ENCODE measurements around the gene OSTM1.

OSTM1 gene

GRCh38 chr6:108074359-108075144 is at the start of gene OSTM1:
TSS of gene OSTM1 (minus strand) at chr6:108074741. CDS start at chr6:108074651, 90 bp downstream.
- peak; percentile 100 for DNase-seq (ENCODE audit: low spot score)

- peak; percentile 36 for DNase-seq (ENCODE audit: low spot score)
These were observed 49.4 kb upstream of the OSTM1 start for GRCh38 chr6:108123946-108124345.

- DNase-seq (ENCODE audit: low spot score): no peak
These were observed 49.0 kb upstream of the OSTM1 start for GRCh38 chr6:108123481-108123929.

GRCh38 chr6:108121612-108122011 is 47.1 kb upstream of the OSTM1 start:
- no peak for DNase-seq (ENCODE audit: low spot score)

- DNase-seq (ENCODE audit: low spot score): no peak
These were observed 45.8 kb upstream of the OSTM1 start for GRCh38 chr6:108120311-108120710.

GRCh38 chr6:108119769-108120141 is 45.2 kb upstream of the OSTM1 start:
- peak; percentile 33 for DNase-seq (ENCODE audit: low spot score)

- peak; percentile 53 for DNase-seq (ENCODE audit: low spot score)
These were observed 44.5 kb upstream of the OSTM1 start for GRCh38 chr6:108118810-108119768.

GRCh38 chr6:108118359-108118724 is 43.8 kb upstream of the OSTM1 start:
- DNase-seq (ENCODE audit: low spot score): peak; percentile 67

- DNase-seq (ENCODE audit: low spot score): peak; percentile 63
These were observed 43.2 kb upstream of the OSTM1 start for GRCh38 chr6:108117427-108118358.

- DNase-seq (ENCODE audit: low spot score): peak; percentile 35
These were observed 42.2 kb upstream of the OSTM1 start for GRCh38 chr6:108116546-108117426.

- DNase-seq (ENCODE audit: low spot score): peak; percentile 42
These were observed 41.1 kb upstream of the OSTM1 start for GRCh38 chr6:108115598-108116058.

GRCh38 chr6:108114841-108115597 is 40.5 kb upstream of the OSTM1 start:
- peak; percentile 50 for DNase-seq (ENCODE audit: low spot score)

GRCh38 chr6:108113557-108114519 is 39.3 kb upstream of the OSTM1 start:
- DNase-seq (ENCODE audit: low spot score): peak; percentile 68

GRCh38 chr6:108108374-108108773 is 33.8 kb upstream of the OSTM1 start:
- no peak for DNase-seq (ENCODE audit: low spot score)

- no peak for DNase-seq (ENCODE audit: low spot score)
These were observed 32.6 kb upstream of the OSTM1 start for GRCh38 chr6:108107102-108107501.

- DNase-seq (ENCODE audit: low spot score): no peak
These were observed 32.2 kb upstream of the OSTM1 start for GRCh38 chr6:108106694-108107093.

- DNase-seq (ENCODE audit: low spot score): peak; percentile 38
These were observed 31.7 kb upstream of the OSTM1 start for GRCh38 chr6:108106261-108106660.

GRCh38 chr6:108105571-108105970 is 31.0 kb upstream of the OSTM1 start:
- DNase-seq (ENCODE audit: low spot score): no peak

GRCh38 chr6:108102965-108103364 is 28.4 kb upstream of the OSTM1 start:
- no peak for DNase-seq (ENCODE audit: low spot score)

Data from D341Med (cell line).